Parathyroid adenoma (tissue), 2 donors: ENCODE measurements around the gene ACSL6.

ENCODE experiments used
- H2AFZ ChIP-seq: fragments of 300-600 bp; sonication (generic); one replicate; pipeline ENCODE4 v1.7.0; 2017; ENCODE audit warnings: antibody characterized with exemption, mild to moderate bottlenecking
- H3K27ac ChIP-seq: fragments of 300-600 bp; sonication (generic); one replicate; pipeline ENCODE4 v1.7.0; 2017
- H3K27me3 ChIP-seq: fragments of 300-600 bp; sonication (generic); one replicate; pipeline ENCODE4 v1.7.0; 2017; ENCODE audit warnings: low read length; ENCODE audit not compliant: control insufficient read depth, insufficient read depth
- H3K36me3 ChIP-seq: fragments of 300-600 bp; sonication (generic); one replicate; pipeline ENCODE4 v1.7.0; 2017; ENCODE audit warnings: low read length; ENCODE audit not compliant: control insufficient read depth, insufficient read depth
- H3K4me1 ChIP-seq: fragments of 300-600 bp; sonication (generic); one replicate; pipeline ENCODE4 v1.7.0; 2017; ENCODE audit warnings: control low read depth
- H3K4me2 ChIP-seq: fragments of 300-600 bp; sonication (generic); one replicate; pipeline ENCODE4 v1.7.0; 2017; ENCODE audit warnings: low read length
- H3K4me3 ChIP-seq: fragments of 300-600 bp; sonication (generic); one replicate; pipeline ENCODE4 v1.7.0; 2017; ENCODE audit warnings: low read depth, low read length
- H3K79me2 ChIP-seq: fragments of 300-600 bp; sonication (generic); one replicate; pipeline ENCODE4 v1.7.0; 2017; ENCODE audit warnings: control low read depth
- H3K9ac ChIP-seq: fragments of 300-600 bp; sonication (generic); one replicate; pipeline ENCODE4 v1.7.0; 2017; ENCODE audit warnings: mild to moderate bottlenecking
- H3K9me3 ChIP-seq: fragments of 300-600 bp; sonication (generic); one replicate; pipeline ENCODE4 v1.7.0; 2017; ENCODE audit warnings: low read length; ENCODE audit not compliant: control insufficient read depth
- CTCF ChIP-seq: fragments of 300-600 bp; sonication (generic); IDR thresholded peaks from one replicate; pipeline ENCODE4 v1.7.0; 2017; ENCODE audit warnings: antibody characterized with exemption, mild to moderate bottlenecking
- donor health status: primary hyperparathyroidism.

ACSL6 gene

GRCh38 chr5:131968396-131968954 lies 43.0 kb downstream of the ACSL6 start:
- Histone ChIP-seq H3K27ac (no peak overlapping the region), H3K79me2 (no peaks in the 10 kb centered on the region), H3K4me1 (no peaks in the 10 kb centered on the region), H3K4me2 (no peak overlapping the region), H2AFZ (no peak overlapping the region), H3K36me3 (no peaks in the 10 kb centered on the region), H3K27me3 (no peaks in the 10 kb centered on the region), H3K4me3 (no peak overlapping the region), H3K9ac (no peak overlapping the region), H3K9me3 (no peaks in the 10 kb centered on the region)
- TF ChIP-seq CTCF, result no peak

- no peaks in the 10 kb centered on the region for H3K36me3 ChIP-seq
- H3K4me2 ChIP-seq, result no peak overlapping the region
- no peak overlapping the region for H3K27ac ChIP-seq
- no peaks in the 10 kb centered on the region for H3K4me1 ChIP-seq
- H3K9me3 ChIP-seq, result no peaks in the 10 kb centered on the region
- TF ChIP-seq CTCF, result no peak
- H3K4me3 ChIP-seq, result no peak overlapping the region
- no peak overlapping the region for H2AFZ ChIP-seq
- H3K9ac ChIP-seq, result no peak overlapping the region
- no peaks in the 10 kb centered on the region for H3K79me2 ChIP-seq
- H3K27me3 ChIP-seq, result no peaks in the 10 kb centered on the region
Measured at GRCh38 chr5:131966551-131966950, 44.9 kb downstream of the ACSL6 start.

- Histone ChIP-seq H3K9ac (no peak overlapping the region), H3K27ac (no peak overlapping the region), H3K4me3 (no peak overlapping the region), H3K9me3 (no peaks in the 10 kb centered on the region), H3K4me1 (no peaks in the 10 kb centered on the region), H3K27me3 (no peaks in the 10 kb centered on the region), H3K79me2 (no peaks in the 10 kb centered on the region), H3K4me2 (no peak overlapping the region), H3K36me3 (no peaks in the 10 kb centered on the region), H2AFZ (no peak overlapping the region)
- no peak for TF ChIP-seq CTCF
Measured at GRCh38 chr5:131965826-131966415, 45.5 kb downstream of the ACSL6 start.

- Histone ChIP-seq H3K4me2 (no peak overlapping the region), H3K27ac (no peak overlapping the region), H3K9me3 (no peaks in the 10 kb centered on the region), H3K4me3 (no peak overlapping the region), H3K79me2 (no peaks in the 10 kb centered on the region), H2AFZ (no peak overlapping the region), H3K9ac (no peak overlapping the region), H3K36me3 (no peaks in the 10 kb centered on the region), H3K4me1 (no peaks in the 10 kb centered on the region), H3K27me3 (no peaks in the 10 kb centered on the region)
- no peak for TF ChIP-seq CTCF
Measured at GRCh38 chr5:131959906-131960305, 51.6 kb downstream of the ACSL6 start.

- no peaks in the 10 kb centered on the region for H3K4me1 ChIP-seq
- H3K4me2 ChIP-seq, result no peak overlapping the region
- H3K9me3 ChIP-seq, result no peaks in the 10 kb centered on the region
- H3K27me3 ChIP-seq, result no peaks in the 10 kb centered on the region
- H3K9ac ChIP-seq, result no peak overlapping the region
- H3K27ac ChIP-seq, result no peak overlapping the region
- no peak overlapping the region for H3K4me3 ChIP-seq
- no peaks in the 10 kb centered on the region for H3K36me3 ChIP-seq
- TF ChIP-seq CTCF, result no peak
- H3K79me2 ChIP-seq, result no peaks in the 10 kb centered on the region
- no peak overlapping the region for H2AFZ ChIP-seq
Measured at GRCh38 chr5:131959136-131959535, 52.3 kb downstream of the ACSL6 start.
